Measurements from ENCODE around the gene C1QL4.

- TF ChIP-seq CTCF (IDR thresholded peaks at IDR 0.05): no peak
- TF ChIP-seq POLR2A (IDR thresholded peaks at IDR 0.05): no peak
Observed at GRCh38 chr12:49352351-49352750, 15.4 kb upstream of the C1QL4 start.

All from esophagus squamous epithelium (tissue), 4 donors.